Memory B cell (primary cell): ENCODE measurements around the gene TIMM17B.
"Not testable (repeated sequence)": the region's sequence is repeated elsewhere in the genome, so short reads cannot be mapped to it uniquely, and the experiment has no call there.

ENCODE experiments used
- ATAC-seq: fragments of 150-1000 bp; cut with Tn5 transposase; 2 replicates; pipeline ENCODE4 v1.10.0; 2021; ENCODE audit warnings: low read depth, mild to moderate bottlenecking, moderate library complexity
- DNase-seq, 2 donors: peaks; one replicate each; pipeline ENCODE4 v3.0.0; 2022; ENCODE audit warnings: low spot score in 2 of 2
- H3K27ac Mint-ChIP-seq: one replicate; pipeline ENCODE4 v1.8.0; 2022; ENCODE audit warnings: mild to moderate bottlenecking, moderate library complexity, mixed read lengths
- H3K27me3 Mint-ChIP-seq: one replicate; pipeline ENCODE4 v1.8.0; 2022; ENCODE audit warnings: mixed read lengths
- H3K36me3 Mint-ChIP-seq: one replicate; pipeline ENCODE4 v1.8.0; 2022; ENCODE audit warnings: mild to moderate bottlenecking, mixed read lengths
- H3K4me1 Mint-ChIP-seq: one replicate; pipeline ENCODE4 v1.8.0; 2022; ENCODE audit warnings: mixed read lengths
- H3K4me3 Mint-ChIP-seq: one replicate; pipeline ENCODE4 v1.8.0; 2022; ENCODE audit warnings: mild to moderate bottlenecking, moderate library complexity, mixed read lengths
- H3K9me3 Mint-ChIP-seq: one replicate; pipeline ENCODE4 v1.8.0; 2022; ENCODE audit warnings: mixed read lengths

TIMM17B gene

DNA sequence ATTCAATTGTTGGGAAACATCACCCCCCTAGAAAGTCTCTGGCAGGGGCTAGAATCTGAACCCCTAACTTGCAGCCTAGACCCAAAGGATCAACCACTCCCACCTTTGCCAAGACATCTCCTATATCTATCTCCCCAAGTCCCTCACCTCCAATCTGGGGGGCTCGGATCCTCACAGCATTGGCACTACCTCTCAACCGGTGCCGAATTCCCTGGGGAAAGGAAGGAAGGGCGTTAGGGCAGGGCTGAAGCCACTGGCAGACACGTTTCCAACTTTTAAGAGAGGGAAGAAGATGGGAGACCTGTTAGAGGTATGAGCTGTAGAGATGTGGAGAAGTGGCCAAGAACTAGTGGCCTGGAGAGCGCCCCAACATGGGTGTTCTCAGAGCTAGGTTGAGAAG, 2.7 kb downstream of the TIMM17B start:
- Mint-ChIP-seq H3K27me3 (peaks cover 1% of the 10 kb centered on the region), H3K4me1 (peaks cover 22% of the 10 kb centered on the region), H3K4me3 (no peak overlapping the region), H3K36me3 (peaks cover 5% of the 10 kb centered on the region), H3K27ac (peak overlapping the region; percentile 84), H3K9me3 (no peaks in the 10 kb centered on the region)
- DNase-seq = no peak
- no peak for ATAC-seq

GRCh38 chrX:48893556-48894348, 3.8 kb downstream of the TIMM17B start:
- Mint-ChIP-seq H3K4me3 (no peak overlapping the region), H3K36me3 (peaks cover 5% of the 10 kb centered on the region), H3K27me3 (peaks cover 1% of the 10 kb centered on the region), H3K9me3 (no peaks in the 10 kb centered on the region), H3K4me1 (peaks cover 22% of the 10 kb centered on the region), H3K27ac (peak overlapping the region; percentile 47)
- ATAC-seq (no peak), DNase-seq (no peak)

DNA sequence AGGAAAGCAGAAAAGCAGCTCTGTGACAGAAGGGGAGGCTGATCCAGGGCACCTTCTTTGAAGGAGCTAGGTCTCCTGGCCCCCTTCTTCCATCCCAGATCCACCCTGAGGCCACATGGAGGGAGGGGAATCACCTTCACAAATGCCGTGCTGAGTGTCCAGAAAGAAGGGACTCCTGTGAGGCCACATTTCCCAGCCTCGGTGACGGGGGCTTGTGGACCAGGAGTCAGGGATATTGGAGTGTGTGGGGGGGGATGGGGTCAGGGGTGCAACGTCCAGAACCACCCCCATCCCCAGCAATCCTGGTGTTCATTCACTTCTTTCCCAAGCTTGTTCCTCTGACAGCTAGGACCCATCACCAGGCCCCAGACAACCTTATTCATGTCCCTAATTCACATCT, 4.7 kb downstream of the TIMM17B start:
- DNase-seq (no peak), ATAC-seq (no peak)
- H3K36me3 Mint-ChIP-seq = peaks cover 5% of the 10 kb centered on the region
- H3K4me3 Mint-ChIP-seq = no peak overlapping the region
- no peaks in the 10 kb centered on the region for H3K9me3 Mint-ChIP-seq
- peaks cover 1% of the 10 kb centered on the region for H3K27me3 Mint-ChIP-seq
- H3K4me1 Mint-ChIP-seq = peaks cover 19% of the 10 kb centered on the region
- peak overlapping the region; percentile 47 for H3K27ac Mint-ChIP-seq

GRCh38 chrX:48891402-48892288, 5.9 kb downstream of the TIMM17B start:
- peak; percentile 85 for ATAC-seq
- DNase-seq = peak; percentile 64 to 66
- Mint-ChIP-seq H3K36me3 (peaks cover 5% of the 10 kb centered on the region), H3K4me3 (peak overlapping the region; percentile 82), H3K9me3 (no peaks in the 10 kb centered on the region), H3K27me3 (peaks cover 1% of the 10 kb centered on the region), H3K4me1 (peaks cover 16% of the 10 kb centered on the region), H3K27ac (no peak overlapping the region)

DNA sequence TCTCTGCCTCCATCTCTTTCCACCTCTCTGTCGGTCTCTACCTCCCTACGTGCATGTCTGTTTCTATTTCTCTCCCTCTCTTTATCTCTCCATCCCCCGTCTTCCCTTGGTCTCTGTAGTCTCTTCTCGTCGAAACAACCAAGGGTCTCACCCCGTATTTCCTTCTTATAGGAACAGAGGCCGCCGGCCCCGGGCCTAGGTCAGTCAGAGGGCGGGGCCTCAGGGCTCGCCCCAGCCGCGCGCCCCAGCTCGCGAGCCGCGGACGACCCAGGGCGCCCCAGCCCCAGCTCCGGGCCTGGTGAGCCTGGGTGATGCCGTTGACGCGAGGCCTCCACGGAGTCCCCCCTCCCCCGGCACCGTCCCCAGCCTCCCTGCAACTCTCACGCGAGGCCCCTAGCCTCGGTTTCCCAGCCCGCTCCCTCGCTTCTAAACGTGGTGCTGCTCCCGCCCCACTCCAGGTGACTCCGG, 6.6 kb downstream of the TIMM17B start:
- Mint-ChIP-seq H3K4me1 (peaks cover 16% of the 10 kb centered on the region), H3K9me3 (no peaks in the 10 kb centered on the region), H3K36me3 (peaks cover 5% of the 10 kb centered on the region), H3K27me3 (peaks cover 1% of the 10 kb centered on the region), H3K27ac (peak overlapping the region; percentile 37), H3K4me3 (peak overlapping the region; percentile 90)
- DNase-seq (no peak), ATAC-seq (peak; percentile 26)

DNA sequence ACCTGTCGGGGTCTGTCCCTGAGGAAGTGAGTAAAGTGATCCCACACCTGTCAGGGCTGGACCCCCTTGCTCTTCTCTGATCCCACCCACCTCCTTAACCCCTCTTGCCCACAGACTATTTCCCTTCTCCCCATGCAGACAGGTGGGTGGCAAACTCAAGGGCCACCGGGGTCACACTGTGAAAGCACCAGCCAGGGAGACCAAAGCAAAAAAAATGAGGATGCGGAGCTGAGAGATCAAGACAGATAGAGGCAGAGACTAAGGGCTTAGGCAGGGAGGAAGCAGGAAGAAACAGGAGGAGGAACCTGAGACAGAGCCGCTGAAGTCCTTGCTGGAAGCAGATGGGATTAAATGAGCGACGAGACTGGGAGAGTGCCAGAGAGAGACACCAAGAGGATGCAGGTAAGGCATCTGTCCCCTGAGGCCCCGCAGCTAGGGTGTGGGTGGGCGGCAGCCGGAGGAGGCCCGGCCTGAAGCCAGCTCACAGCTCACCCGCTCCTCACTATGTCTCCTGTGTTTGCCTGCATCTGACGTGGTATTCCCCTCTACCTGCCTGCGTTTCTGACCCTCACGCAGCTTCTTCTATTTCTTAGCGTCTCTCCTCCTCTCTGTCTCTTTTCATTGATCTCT, 7.2 kb downstream of the TIMM17B start:
- H3K27ac Mint-ChIP-seq = peak overlapping the region; percentile 37
- H3K27me3 Mint-ChIP-seq = peaks cover 1% of the 10 kb centered on the region
- H3K9me3 Mint-ChIP-seq = no peaks in the 10 kb centered on the region
- H3K4me3 Mint-ChIP-seq = peak overlapping the region; percentile 90
- no peak for DNase-seq
- H3K4me1 Mint-ChIP-seq = peaks cover 15% of the 10 kb centered on the region
- no peak for ATAC-seq
- H3K36me3 Mint-ChIP-seq = peaks cover 5% of the 10 kb centered on the region

- H3K9me3 Mint-ChIP-seq, H3K36me3 Mint-ChIP-seq, DNase-seq, H3K27ac Mint-ChIP-seq, H3K4me1 Mint-ChIP-seq, H3K27me3 Mint-ChIP-seq, ATAC-seq, H3K4me3 Mint-ChIP-seq: not testable (repeated sequence)
These were observed 11.0 kb downstream of the TIMM17B start for GRCh38 chrX:48886586-48886985.

DNA sequence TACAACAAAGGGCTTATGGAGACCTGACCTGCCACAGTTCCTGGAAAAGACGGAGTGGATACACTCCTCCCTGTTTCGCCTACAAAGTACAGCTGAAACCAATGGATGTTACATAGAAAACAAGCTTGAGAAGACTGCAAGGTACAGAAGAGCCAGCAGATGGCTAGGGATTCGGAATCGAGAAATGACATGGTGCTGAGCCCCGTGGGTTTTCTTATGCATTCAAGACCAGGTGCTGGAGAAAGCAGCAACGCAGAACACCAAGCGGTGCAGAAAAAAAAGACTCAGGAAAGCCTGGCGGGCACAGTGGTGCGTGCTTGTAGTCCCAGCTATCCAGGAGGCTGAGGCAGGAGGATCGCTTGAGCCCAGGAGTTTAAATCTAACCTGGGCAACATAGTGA, 13.8 kb downstream of the TIMM17B start:
- DNase-seq (no peak), ATAC-seq (no peak)
- Mint-ChIP-seq H3K27ac (no peak overlapping the region), H3K27me3 (no peaks in the 10 kb centered on the region), H3K36me3 (no peaks in the 10 kb centered on the region), H3K4me1 (no peaks in the 10 kb centered on the region), H3K9me3 (no peaks in the 10 kb centered on the region), H3K4me3 (no peak overlapping the region)

- H3K9me3 Mint-ChIP-seq, DNase-seq, H3K4me3 Mint-ChIP-seq, H3K27me3 Mint-ChIP-seq, H3K27ac Mint-ChIP-seq, H3K4me1 Mint-ChIP-seq, H3K36me3 Mint-ChIP-seq, ATAC-seq: not testable (repeated sequence)
These were observed 20.6 kb downstream of the TIMM17B start for GRCh38 chrX:48876944-48877343.

GRCh38 chrX:48872017-48872416, 25.6 kb downstream of the TIMM17B start:
- H3K9me3 Mint-ChIP-seq, H3K4me1 Mint-ChIP-seq, DNase-seq, ATAC-seq, H3K4me3 Mint-ChIP-seq, H3K36me3 Mint-ChIP-seq, H3K27me3 Mint-ChIP-seq, H3K27ac Mint-ChIP-seq: not testable (repeated sequence)

DNA sequence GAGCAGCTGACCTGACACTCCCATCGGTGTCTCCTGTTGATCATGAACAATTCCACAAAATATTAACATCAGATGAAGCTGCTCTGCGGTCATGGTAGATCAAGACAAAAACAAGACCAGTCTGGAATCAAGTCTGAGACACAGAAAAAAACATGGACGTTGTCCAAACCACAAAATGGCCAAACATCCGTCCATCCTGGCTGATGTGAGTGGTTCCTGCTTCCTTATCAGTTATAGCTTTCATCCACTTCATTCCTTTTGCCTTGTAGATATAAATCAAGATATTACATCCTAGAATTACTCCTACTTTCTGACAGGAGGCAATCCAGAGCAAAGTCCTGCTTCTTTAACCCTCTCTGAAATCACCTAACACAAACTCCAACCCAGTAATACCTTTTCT, 33.4 kb downstream of the TIMM17B start:
- DNase-seq (no peak), ATAC-seq (no peak)
- Mint-ChIP-seq H3K36me3 (no peaks in the 10 kb centered on the region), H3K4me3 (no peak overlapping the region), H3K27ac (no peak overlapping the region), H3K4me1 (no peaks in the 10 kb centered on the region), H3K27me3 (peaks cover 4% of the 10 kb centered on the region), H3K9me3 (no peaks in the 10 kb centered on the region)

DNA sequence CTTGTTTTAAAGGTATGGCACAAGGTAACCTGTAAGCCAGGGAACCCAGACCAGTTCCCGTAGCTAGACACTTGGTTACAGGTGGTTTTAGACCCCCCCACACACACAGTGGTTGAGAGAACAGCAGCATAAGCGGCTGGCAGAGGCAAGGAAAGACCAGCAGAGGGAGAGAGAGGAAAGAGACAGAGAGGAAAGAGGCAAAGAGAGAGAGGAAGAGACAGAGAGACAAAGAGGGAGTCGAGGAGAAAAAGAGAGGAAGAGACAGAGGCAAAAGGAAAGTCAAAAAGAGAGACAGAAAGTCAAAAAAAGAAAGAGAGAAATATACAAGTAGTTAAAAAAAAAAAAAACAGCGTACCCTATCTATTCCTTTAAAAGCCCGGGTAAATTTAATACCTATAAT, 42.7 kb downstream of the TIMM17B start:
- Mint-ChIP-seq H3K4me3 (no peak overlapping the region), H3K36me3 (peaks cover 2% of the 10 kb centered on the region), H3K9me3 (no peaks in the 10 kb centered on the region), H3K4me1 (peaks cover 7% of the 10 kb centered on the region), H3K27ac (no peak overlapping the region), H3K27me3 (peaks cover 6% of the 10 kb centered on the region)
- DNase-seq = no peak
- no peak for ATAC-seq

- H3K9me3 Mint-ChIP-seq, H3K36me3 Mint-ChIP-seq, ATAC-seq, H3K27ac Mint-ChIP-seq, H3K4me1 Mint-ChIP-seq, DNase-seq, H3K27me3 Mint-ChIP-seq, H3K4me3 Mint-ChIP-seq: not testable (repeated sequence)
These were observed 43.3 kb downstream of the TIMM17B start for GRCh38 chrX:48854121-48854804.
